Motor neuron (in vitro differentiated cells): ENCODE results near the gene CLDND2. TPM values are rescaled to one million over a fixed set of nuclear protein-coding genes. Genes with fewer than 3 reads are reported as not detected.
"Not testable (repeated sequence)": the region's sequence is repeated elsewhere in the genome, so short reads cannot be mapped to it uniquely, and the experiment has no call there.

Source experiments
- ATAC-seq, 8 experiments: fragments of 200-7000 bp; cut with Tn5 transposase; replicated peaks in 6 of 8; 2 replicates each; pipeline ENCODE4 v1.8.0; 2021; ENCODE audit warnings: mild to moderate bottlenecking in 8 of 8, moderate library complexity in 8 of 8
- H3K27ac ChIP-seq, 2 donors: fragments of 250-450 bp; sonication (Bioruptor Pico); 2 replicates each; pipeline ENCODE4 v1.9.0; 2021; ENCODE audit warnings: antibody characterized with exemption in 2 of 2, mild to moderate bottlenecking in 2 of 2, moderate library complexity in 1 of 2
- H3K4me1 ChIP-seq, 2 donors: fragments of 250-450 bp; sonication (Bioruptor Pico); replicated peaks in 1 of 2; 2 replicates each; pipeline ENCODE4 v1.6.1; 2021; ENCODE audit warnings: antibody characterized with exemption in 2 of 2, mild to moderate bottlenecking in 2 of 2, moderate library complexity in 1 of 2
- H3K4me3 ChIP-seq, 5 donors: fragments of 250-450 bp; sonication (Bioruptor Pico); 2 replicates each; pipeline ENCODE4 v1.9.0; 2021; ENCODE audit warnings: antibody characterized with exemption in 5 of 5, mild to moderate bottlenecking in 5 of 5, moderate library complexity in 4 of 5
- WGBS, 10 experiments: fragments of 450-650 bp; shearing (Covaris generic); methylation state at CpG; one replicate each; pipeline ENCODE4 v1.0.0; 2022; 5-methylcytosine and 5-hydroxymethylcytosine counted together
- in situ Hi-C, 9 experiments: fragments of 400-800 bp; cut with MboI; loops; one replicate each; pipeline ENCODE4 v1.15.0; 2021; ENCODE audit warnings: low sequenced_read_pairs in 9 of 9, low pct_unique_long_range_greater_than_20kb in 2 of 9; ENCODE audit not compliant: unreplicated experiment in 9 of 9
- total RNA-seq, 8 experiments: library from RNA; unstranded; fragments of 300-600 nt; gene quantifications; 2 replicates each; pipeline versions ENCODE4 v1.2.3 to v1.2.4, GENCODE V29; 2022

CLDND2 gene, protein sequence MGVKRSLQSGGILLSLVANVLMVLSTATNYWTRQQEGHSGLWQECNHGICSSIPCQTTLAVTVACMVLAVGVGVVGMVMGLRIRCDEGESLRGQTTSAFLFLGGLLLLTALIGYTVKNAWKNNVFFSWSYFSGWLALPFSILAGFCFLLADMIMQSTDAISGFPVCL
- total RNA-seq = 1 to 10 TPM in 7 of 8 experiments, under 1 TPM in 1; 0.36 to 4.1 (median 2.4) TPM

GRCh38 chr19:51368366-51369282 lies at the start of gene CLDND2:
CLDND2 (minus strand) TSS chr19:51369003; CDS start chr19:51368577, 426 bp downstream.
- in situ Hi-C loops = no loop called here
- WGBS, 10 experiments = 0 to 93% (median 0%) methylated on average over 1 to 2 of the region's 23 CpGs; no CpG with 5 or more reads in 5 of the 10 experiments
- H3K4me1 ChIP-seq = peaks cover 10 to 12% of the 10 kb centered on the region in 2 donors
- ATAC-seq = no peak
- peak within 1 kb of the TSS; percentile 40 to 64 (median 58) for H3K4me3 ChIP-seq
- peak within 1 kb of the TSS; percentile 70 to 85 for H3K27ac ChIP-seq

DNA sequence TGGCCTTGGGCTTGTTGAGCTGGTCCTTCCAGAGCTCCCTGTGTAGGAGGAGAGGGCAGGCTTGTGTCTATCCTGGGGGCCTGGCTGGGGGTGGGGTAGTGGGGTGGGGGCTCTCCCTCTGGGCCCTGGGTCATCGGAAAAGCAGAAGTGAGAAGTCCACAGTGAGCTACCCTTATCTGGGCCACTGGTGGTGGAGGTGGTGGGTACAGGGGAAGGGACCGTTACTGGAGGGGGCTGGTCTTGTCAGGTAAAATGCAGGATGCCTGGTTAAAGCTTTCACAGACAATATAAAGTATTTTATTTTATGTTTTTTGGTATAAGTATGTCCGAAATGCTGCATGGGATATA lies 49.0 kb upstream of the CLDND2 start:
- in situ Hi-C loops = no loop called here
- no peak overlapping the region for H3K4me3 ChIP-seq
- H3K27ac ChIP-seq = no peak overlapping the region
- WGBS, 10 experiments = 25 to 83% (median 80%) methylated on average over 1 to 2 of the region's 3 CpGs; no CpG with 5 or more reads in 6 of the 10 experiments
- no peak for ATAC-seq
- no peaks in the 10 kb centered on the region for H3K4me1 ChIP-seq

GRCh38 chr19:51417107-51417809 lies 48.5 kb upstream of the CLDND2 start, which contains the start of gene SIGLEC10:
SIGLEC10 (minus strand) TSS chr19:51417642; CDS start chr19:51417581, 61 bp downstream.
- in situ Hi-C loops = no loop called here
- Histone ChIP-seq H3K4me1 (no peaks in the 10 kb centered on the region), H3K27ac (no peak within 1 kb of the TSS), H3K4me3 (no peak within 1 kb of the TSS)
- no peak for ATAC-seq
- 33 to 90% (median 70%) methylated on average over 2 to 6 of the region's 21 CpGs; no CpG with 5 or more reads in 5 of the 10 experiments for WGBS, 10 experiments

DNA sequence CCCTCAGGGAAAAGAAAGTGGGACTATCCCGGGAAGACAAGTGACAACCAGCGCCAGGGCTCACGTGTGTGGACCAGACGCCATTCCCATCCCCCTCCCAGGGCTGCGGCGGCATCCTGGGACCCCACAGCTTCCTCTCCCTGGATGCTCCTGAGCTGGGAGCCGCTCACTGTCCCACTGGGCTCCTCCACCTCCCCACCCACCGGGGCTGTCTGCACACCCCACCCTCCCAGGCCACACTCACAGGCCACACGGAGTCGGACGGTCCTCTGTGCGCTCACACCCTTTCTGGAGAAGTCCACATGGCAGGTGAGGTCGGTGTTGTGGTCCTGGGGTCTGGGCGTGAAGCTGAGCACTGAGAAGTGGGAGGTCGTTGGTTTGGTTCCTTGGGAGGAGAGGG lies 47.6 kb upstream of the CLDND2 start:
- H3K4me3 ChIP-seq, H3K27ac ChIP-seq, ATAC-seq, H3K4me1 ChIP-seq, in situ Hi-C loops: not testable (repeated sequence)
- WGBS, 10 experiments = 46 to 100% (median 73%) methylated on average over 2 to 5 of the region's 15 CpGs; no CpG with 5 or more reads in 5 of the 10 experiments

DNA sequence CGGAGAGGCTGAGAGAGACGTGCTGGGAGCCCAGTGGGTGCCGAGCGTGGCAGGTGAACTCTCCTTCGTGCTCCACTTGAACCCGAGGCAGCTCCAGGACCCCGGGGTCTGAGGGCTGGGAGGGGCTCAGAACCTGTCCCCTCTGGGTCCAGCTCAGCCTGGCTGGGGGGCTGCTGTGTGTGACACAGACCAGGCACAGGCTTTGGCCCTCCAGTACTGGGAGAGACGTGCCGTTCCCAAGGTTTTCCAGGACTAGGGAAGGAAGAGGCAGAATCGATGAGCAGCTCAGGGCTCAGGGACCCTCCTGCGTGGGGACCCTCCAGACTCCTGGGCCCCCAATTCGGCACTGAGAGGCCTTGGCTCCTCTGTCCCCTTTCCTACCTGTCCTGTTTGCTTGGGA lies 46.4 kb upstream of the CLDND2 start:
- Histone ChIP-seq H3K27ac (no peak overlapping the region), H3K4me1 (no peaks in the 10 kb centered on the region), H3K4me3 (no peak overlapping the region)
- 100% methylated on average over 1 of the region's 12 CpGs; no CpG with 5 or more reads in 9 of the 10 experiments for WGBS, 10 experiments
- ATAC-seq = no peak
- in situ Hi-C loops = no loop called here

DNA sequence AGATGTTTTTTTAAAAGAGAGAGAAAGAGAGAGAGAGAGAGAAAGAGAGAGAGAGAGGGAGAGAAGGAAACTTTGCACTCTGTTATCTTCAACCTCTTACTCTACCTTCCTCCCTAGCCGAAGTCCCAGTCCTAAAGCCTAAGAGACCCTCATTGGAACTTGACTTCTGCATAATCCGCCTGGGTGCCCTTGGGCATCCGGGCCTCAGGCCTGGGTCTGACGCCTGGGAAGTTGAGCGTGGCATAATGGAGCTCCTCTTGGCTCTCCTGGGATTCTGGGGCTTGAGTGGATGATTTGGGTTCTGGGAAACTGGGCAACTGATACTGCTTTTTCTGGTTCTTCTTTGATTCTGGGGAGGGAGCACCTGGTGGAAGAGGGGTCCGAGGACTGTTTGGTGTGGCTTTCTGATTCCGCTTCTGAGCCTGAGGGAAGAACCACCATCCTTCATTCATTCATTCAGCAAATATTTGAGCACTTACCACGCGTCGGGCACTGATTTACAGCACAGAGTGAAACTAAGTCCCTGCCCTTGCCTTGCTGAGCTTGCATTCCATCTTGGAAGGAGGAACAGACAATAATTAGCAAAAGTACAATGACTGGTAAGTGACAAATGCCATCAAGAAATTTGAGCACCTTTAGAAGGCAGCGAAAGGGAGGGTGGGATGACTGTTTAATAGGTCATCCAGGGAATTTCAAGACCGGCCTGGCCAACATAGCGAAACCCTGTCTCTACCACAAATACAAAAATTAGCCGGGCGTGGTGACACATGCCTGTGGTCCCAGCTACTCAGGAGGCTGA lies 42.3 kb upstream of the CLDND2 start:
- 50 to 95% (median 82%) methylated on average over 1 to 11 of the region's 15 CpGs; no CpG with 5 or more reads in 1 of the 10 experiments for WGBS, 10 experiments
- ATAC-seq = no peak

GRCh38 chr19:51407511-51408131 lies 38.8 kb upstream of the CLDND2 start:
- 5 to 80% (median 53%) methylated on average over 1 to 5 of the region's 6 CpGs; no CpG with 5 or more reads in 2 of the 10 experiments for WGBS, 10 experiments
- ATAC-seq = peak in 4 of 8 experiments; percentile 15 to 64 (median 26)
- in situ Hi-C loops = no loop called here
- H3K4me1 ChIP-seq = no peaks in the 10 kb centered on the region
- H3K4me3 ChIP-seq = no peak overlapping the region
- no peak overlapping the region for H3K27ac ChIP-seq

More for the DNA sequence above, 42.3 kb upstream of the CLDND2 start:
- H3K27ac ChIP-seq = no peak overlapping the region
- no peaks in the 10 kb centered on the region for H3K4me1 ChIP-seq
- H3K4me3 ChIP-seq = no peak overlapping the region
- in situ Hi-C loops = no loop called here

GRCh38 chr19:51402117-51402516 lies 33.3 kb upstream of the CLDND2 start:
- 17 to 100% (median 89%) methylated on average over 1 to 9 of the region's 9 CpGs for WGBS, 10 experiments
- Histone ChIP-seq H3K4me3 (no peak overlapping the region), H3K4me1 (no peaks in the 10 kb centered on the region), H3K27ac (no peak overlapping the region)
- in situ Hi-C loops = no loop called here
- no peak for ATAC-seq

DNA sequence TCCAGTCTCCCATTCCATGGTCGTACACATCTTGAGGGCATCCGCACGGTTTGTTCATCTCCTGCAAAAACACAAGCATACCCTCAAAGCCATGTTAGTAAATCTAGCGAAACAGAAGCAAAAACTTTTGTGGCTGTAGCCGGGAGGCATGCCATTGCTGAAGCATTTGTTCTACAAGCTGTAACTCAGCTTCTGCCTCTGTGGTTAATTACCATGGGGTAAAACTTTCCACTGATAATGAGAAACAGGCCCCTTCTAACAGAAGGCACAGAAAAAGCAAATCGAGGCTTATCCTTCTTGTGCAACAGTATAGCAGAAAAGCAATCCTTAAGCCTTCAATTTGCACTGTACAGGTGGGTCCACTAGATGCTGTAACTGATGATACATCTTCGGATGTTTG lies 31.1 kb upstream of the CLDND2 start:
- H3K4me1 ChIP-seq, ATAC-seq, H3K4me3 ChIP-seq, H3K27ac ChIP-seq, in situ Hi-C loops: not testable (repeated sequence)
- WGBS, 10 experiments = 11 to 100% (median 63%) methylated on average over 1 to 7 of the region's 7 CpGs; no CpG with 5 or more reads in 2 of the 10 experiments

- in situ Hi-C loops = no loop called here
- no peak for ATAC-seq
- no peak overlapping the region for H3K4me3 ChIP-seq
- no peak overlapping the region for H3K27ac ChIP-seq
- no peaks in the 10 kb centered on the region for H3K4me1 ChIP-seq
- WGBS, 10 experiments = 0 to 100% (median 83%) methylated on average over 1 to 4 of the region's 5 CpGs
Measured at GRCh38 chr19:51399231-51399630, 30.4 kb upstream of the CLDND2 start.

GRCh38 chr19:51398096-51398704 lies 29.4 kb upstream of the CLDND2 start:
- WGBS, 10 experiments = 2 to 60% (median 29%) methylated on average over 3 to 7 of the region's 7 CpGs
- H3K27ac ChIP-seq = no peak overlapping the region
- in situ Hi-C loops = no loop called here

More at GRCh38 chr19:51398096-51398704, 29.4 kb upstream of the CLDND2 start:
- ATAC-seq = peak in 2 of 8 experiments; percentile 9 to 17
- peaks cover 0 to 4% of the 10 kb centered on the region in 2 donors for H3K4me1 ChIP-seq
- no peak overlapping the region for H3K4me3 ChIP-seq
